ENCODE data around the gene PDE9A.
"Not testable (repeated sequence)": the region's sequence is repeated elsewhere in the genome, so short reads cannot be mapped to it uniquely, and the experiment has no call there.

Gene PDE9A

GRCh38 chr21:42711667-42712066 is 58.2 kb downstream of the PDE9A start:
- CTCF ChIA-PET, result no interaction called here
- no peak for DNase-seq (ENCODE audit: extremely low spot score)
- POLR2A ChIA-PET, result no interaction called here
- TF ChIP-seq HDGF (IDR thresholded peaks at IDR 0.05; ENCODE audit: borderline replicate concordance) (no peak), L3MBTL2 (conservative IDR thresholded peaks at IDR 0.05) (no peak), ZNF384 (IDR thresholded peaks at IDR 0.05) (no peak), ARNT (IDR thresholded peaks at IDR 0.05) (no peak), SUZ12 (IDR thresholded peaks at IDR 0.05) (no peak), SP1 (IDR thresholded peaks at IDR 0.05) (no peak), NFRKB (IDR thresholded peaks at IDR 0.05) (no peak), BHLHE40 (IDR thresholded peaks at IDR 0.05; ENCODE audit: borderline replicate concordance) (no peak), LEF1 (IDR thresholded peaks at IDR 0.05; ENCODE audit: borderline replicate concordance) (no peak), FOXM1 (IDR thresholded peaks at IDR 0.05; ENCODE audit: borderline replicate concordance) (no peak), ELF4 (IDR thresholded peaks at IDR 0.05) (no peak), CTBP1 (IDR thresholded peaks at IDR 0.05; ENCODE audit: borderline replicate concordance) (no peak), TARDBP (IDR thresholded peaks at IDR 0.05) (no peak)
- TF ChIP-seq, protein P1, sequence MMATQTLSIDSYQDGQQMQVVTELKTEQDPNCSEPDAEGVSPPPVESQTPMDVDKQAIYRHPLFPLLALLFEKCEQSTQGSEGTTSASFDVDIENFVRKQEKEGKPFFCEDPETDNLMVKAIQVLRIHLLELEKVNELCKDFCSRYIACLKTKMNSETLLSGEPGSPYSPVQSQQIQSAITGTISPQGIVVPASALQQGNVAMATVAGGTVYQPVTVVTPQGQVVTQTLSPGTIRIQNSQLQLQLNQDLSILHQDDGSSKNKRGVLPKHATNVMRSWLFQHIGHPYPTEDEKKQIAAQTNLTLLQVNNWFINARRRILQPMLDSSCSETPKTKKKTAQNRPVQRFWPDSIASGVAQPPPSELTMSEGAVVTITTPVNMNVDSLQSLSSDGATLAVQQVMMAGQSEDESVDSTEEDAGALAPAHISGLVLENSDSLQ (IDR thresholded peaks at IDR 0.05), result no peak

GRCh38 chr21:42715427-42715826 is 62.0 kb downstream of the PDE9A start:
- POLR2A ChIA-PET; CTCF ChIA-PET; DNase-seq (ENCODE audit: extremely low spot score): not testable (repeated sequence)

GRCh38 chr21:42716074-42716473 is 62.7 kb downstream of the PDE9A start:
- CTCF ChIA-PET, result no interaction called here
- POLR2A ChIA-PET, result no interaction called here
- no peak for DNase-seq (ENCODE audit: extremely low spot score)
- TF ChIP-seq FOXM1 (IDR thresholded peaks at IDR 0.05; ENCODE audit: borderline replicate concordance) (no peak), HDGF (IDR thresholded peaks at IDR 0.05; ENCODE audit: borderline replicate concordance) (no peak), FOXA1 (IDR thresholded peaks at IDR 0.05) (no peak), BHLHE40 (IDR thresholded peaks at IDR 0.05; ENCODE audit: borderline replicate concordance) (no peak)

DNA sequence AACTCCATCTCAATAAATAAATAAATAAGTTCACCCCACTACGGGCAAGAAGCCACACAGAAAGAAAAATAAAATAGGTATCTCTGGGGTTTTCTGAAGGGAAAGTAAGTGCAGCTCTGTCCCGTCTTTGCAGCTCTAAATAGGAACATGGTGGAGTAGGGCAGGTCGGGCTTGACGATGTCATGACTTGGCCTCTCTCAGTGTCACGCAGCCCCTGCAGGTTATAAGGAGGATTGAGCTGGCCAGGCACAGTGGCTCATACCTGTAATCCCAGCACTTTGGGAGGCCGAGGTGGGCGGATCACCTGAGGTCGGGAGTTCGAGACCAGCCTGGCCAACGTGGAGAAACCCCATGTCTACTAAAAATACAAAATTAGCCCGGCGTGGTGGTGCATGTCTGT is 67.1 kb downstream of the PDE9A start:
- CTCF ChIA-PET; POLR2A ChIA-PET; DNase-seq (ENCODE audit: extremely low spot score): not testable (repeated sequence)

GRCh38 chr21:42721341-42721824 is 68.0 kb downstream of the PDE9A start:
- TF ChIP-seq SP1 (IDR thresholded peaks at IDR 0.05) (no peak), BHLHE40 (IDR thresholded peaks at IDR 0.05; ENCODE audit: borderline replicate concordance) (no peak), ZNF384 (IDR thresholded peaks at IDR 0.05) (no peak), HDGF (IDR thresholded peaks at IDR 0.05; ENCODE audit: borderline replicate concordance) (no peak)
- TF ChIP-seq, protein P1 (IDR thresholded peaks at IDR 0.05), result no peak
- ChIA-PET POLR2A (no interaction called here), CTCF (no interaction called here)
- DNase-seq (ENCODE audit: extremely low spot score), result no peak

DNA sequence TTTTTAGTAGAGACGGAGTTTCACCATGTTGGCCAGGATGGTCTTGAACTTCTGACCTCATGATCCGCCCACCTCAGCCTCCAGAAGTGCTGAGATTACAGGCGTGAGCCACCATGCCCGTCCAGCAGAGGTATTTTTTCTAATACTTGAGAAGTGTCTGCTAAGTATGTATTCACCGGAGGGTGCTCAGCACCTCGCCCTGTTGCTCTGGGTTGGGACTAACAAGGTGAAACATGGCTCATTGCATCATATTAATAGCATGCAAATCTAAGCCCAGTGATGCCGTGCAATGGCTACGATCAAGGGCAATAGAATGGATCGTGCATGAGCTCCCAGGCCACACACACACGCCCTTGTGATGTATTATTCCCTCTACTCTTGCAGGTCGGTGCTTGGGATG is 68.7 kb downstream of the PDE9A start:
- POLR2A ChIA-PET, result no interaction called here
- no peak for DNase-seq (ENCODE audit: extremely low spot score)
- CTCF ChIA-PET, result no interaction called here
- no peak for TF ChIP-seq L3MBTL2 (conservative IDR thresholded peaks at IDR 0.05)
- TF ChIP-seq, protein P1 (IDR thresholded peaks at IDR 0.05), result no peak
- TF ChIP-seq FOXA1 (IDR thresholded peaks at IDR 0.05), result no peak
- TF ChIP-seq SUZ12 (IDR thresholded peaks at IDR 0.05), result no peak
- TF ChIP-seq ZNF384 (IDR thresholded peaks at IDR 0.05), result no peak
- no peak for TF ChIP-seq TARDBP (IDR thresholded peaks at IDR 0.05)
- no peak for TF ChIP-seq ELF4 (IDR thresholded peaks at IDR 0.05)
- no peak for TF ChIP-seq SP1 (IDR thresholded peaks at IDR 0.05)
- no peak for TF ChIP-seq ARNT (IDR thresholded peaks at IDR 0.05)
- no peak for TF ChIP-seq LEF1 (IDR thresholded peaks at IDR 0.05; ENCODE audit: borderline replicate concordance)
- no peak for TF ChIP-seq CTBP1 (IDR thresholded peaks at IDR 0.05; ENCODE audit: borderline replicate concordance)
- TF ChIP-seq FOXM1 (IDR thresholded peaks at IDR 0.05; ENCODE audit: borderline replicate concordance), result no peak
- TF ChIP-seq BHLHE40 (IDR thresholded peaks at IDR 0.05; ENCODE audit: borderline replicate concordance), result no peak
- TF ChIP-seq NFRKB (IDR thresholded peaks at IDR 0.05), result no peak
- TF ChIP-seq HDGF (IDR thresholded peaks at IDR 0.05; ENCODE audit: borderline replicate concordance), result no peak

GRCh38 chr21:42722808-42723473 is 69.5 kb downstream of the PDE9A start:
- no peak for DNase-seq (ENCODE audit: extremely low spot score)
- ChIA-PET POLR2A (no interaction called here), CTCF (no interaction called here)
- TF ChIP-seq, protein P1 (IDR thresholded peaks at IDR 0.05), result no peak
- TF ChIP-seq L3MBTL2 (conservative IDR thresholded peaks at IDR 0.05) (no peak), SP1 (IDR thresholded peaks at IDR 0.05) (no peak), SUZ12 (IDR thresholded peaks at IDR 0.05) (no peak), ELF4 (IDR thresholded peaks at IDR 0.05) (no peak), FOXK2 (IDR thresholded peaks at IDR 0.05) (no peak), ARNT (IDR thresholded peaks at IDR 0.05) (no peak), FOXA1 (IDR thresholded peaks at IDR 0.05) (no peak), CTBP1 (IDR thresholded peaks at IDR 0.05; ENCODE audit: borderline replicate concordance) (no peak), FOXM1 (IDR thresholded peaks at IDR 0.05; ENCODE audit: borderline replicate concordance) (no peak), LEF1 (IDR thresholded peaks at IDR 0.05; ENCODE audit: borderline replicate concordance) (no peak), BHLHE40 (IDR thresholded peaks at IDR 0.05; ENCODE audit: borderline replicate concordance) (no peak), NFRKB (IDR thresholded peaks at IDR 0.05) (no peak)
